ENCODE data around the gene FAM50B. TPM values are rescaled to one million over a fixed set of nuclear protein-coding genes. Genes with fewer than 3 reads are reported as not detected.

FAM50B gene
- total RNA-seq, 1 donor from 2014 or later, result 13.1 TPM

DNA sequence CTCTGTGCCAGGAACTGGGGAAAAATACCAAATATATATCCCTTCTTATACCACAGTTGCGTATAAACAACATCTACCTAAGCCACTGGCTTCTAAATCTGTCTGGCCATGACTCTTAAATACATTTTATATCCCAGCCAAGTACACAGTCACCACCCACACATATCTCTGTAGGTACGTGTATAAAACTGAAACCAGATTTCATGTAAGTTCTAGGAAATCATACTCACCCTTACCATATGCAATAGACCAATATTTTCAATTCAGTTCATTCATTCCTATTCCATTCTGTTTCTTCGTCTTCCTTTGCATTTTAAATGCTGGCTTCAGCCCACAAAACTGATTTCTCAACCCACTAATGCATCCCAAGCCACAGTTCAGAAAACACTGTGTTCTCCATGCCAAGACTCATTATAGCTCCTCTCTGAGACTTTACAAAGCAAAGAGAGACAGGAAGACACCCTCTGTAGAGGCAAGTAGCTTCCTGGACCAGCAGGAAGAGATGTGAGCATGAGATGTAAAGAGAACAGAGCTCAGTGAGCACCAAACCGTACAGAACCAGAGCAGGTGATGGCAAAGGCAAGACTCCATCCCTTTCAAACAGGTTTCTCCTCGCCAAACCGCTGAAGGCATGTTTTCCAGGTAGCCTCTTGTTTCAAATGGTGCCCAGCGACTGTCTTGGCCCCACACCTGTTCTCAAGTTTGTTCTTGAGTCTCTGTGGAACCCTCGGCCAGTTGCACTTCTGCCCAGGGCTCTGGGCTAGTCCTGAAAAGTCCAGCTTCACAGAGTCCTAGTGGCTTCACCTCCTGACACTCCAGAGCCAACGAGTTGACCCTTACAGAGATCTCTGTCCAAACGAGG, 18.7 kb downstream of the FAM50B start:
- Histone ChIP-seq H3K4me1 (no peaks in the 10 kb centered on the region), H3K27ac (no peak overlapping the region), H3K9me3 (no peaks in the 10 kb centered on the region), H3K4me3 (no peak overlapping the region), H3K36me3 (no peaks in the 10 kb centered on the region), H3K27me3 (no peaks in the 10 kb centered on the region)
- TF ChIP-seq, protein P1, sequence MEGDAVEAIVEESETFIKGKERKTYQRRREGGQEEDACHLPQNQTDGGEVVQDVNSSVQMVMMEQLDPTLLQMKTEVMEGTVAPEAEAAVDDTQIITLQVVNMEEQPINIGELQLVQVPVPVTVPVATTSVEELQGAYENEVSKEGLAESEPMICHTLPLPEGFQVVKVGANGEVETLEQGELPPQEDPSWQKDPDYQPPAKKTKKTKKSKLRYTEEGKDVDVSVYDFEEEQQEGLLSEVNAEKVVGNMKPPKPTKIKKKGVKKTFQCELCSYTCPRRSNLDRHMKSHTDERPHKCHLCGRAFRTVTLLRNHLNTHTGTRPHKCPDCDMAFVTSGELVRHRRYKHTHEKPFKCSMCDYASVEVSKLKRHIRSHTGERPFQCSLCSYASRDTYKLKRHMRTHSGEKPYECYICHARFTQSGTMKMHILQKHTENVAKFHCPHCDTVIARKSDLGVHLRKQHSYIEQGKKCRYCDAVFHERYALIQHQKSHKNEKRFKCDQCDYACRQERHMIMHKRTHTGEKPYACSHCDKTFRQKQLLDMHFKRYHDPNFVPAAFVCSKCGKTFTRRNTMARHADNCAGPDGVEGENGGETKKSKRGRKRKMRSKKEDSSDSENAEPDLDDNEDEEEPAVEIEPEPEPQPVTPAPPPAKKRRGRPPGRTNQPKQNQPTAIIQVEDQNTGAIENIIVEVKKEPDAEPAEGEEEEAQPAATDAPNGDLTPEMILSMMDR (IDR thresholded peaks at IDR 0.05), result no peak
- intact Hi-C loops (cut with DNase I), result no loop called here
- DNase-seq, result no peak
- no peak for ATAC-seq

DNA sequence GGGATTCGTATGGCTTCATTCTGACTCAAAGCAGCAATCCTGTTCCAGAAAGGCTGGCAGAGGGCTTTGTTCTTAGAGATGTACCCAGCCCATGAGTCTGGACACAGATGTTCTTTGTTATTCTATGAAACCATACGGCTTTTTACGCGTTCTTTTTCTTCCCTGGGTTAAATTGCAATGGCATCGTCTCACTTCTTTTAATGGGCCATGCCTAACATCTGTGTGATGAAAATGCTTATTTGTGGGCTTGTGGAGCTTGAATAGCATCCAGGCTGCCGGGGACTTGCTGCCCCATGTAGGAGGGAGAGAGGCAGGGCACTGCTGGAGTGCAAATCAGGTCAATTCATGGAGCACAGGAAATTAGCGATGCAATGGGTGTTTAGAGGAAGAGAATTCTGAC, 19.4 kb downstream of the FAM50B start:
- Histone ChIP-seq H3K9me3 (no peaks in the 10 kb centered on the region), H3K36me3 (no peaks in the 10 kb centered on the region), H3K4me3 (no peak overlapping the region), H3K27ac (no peak overlapping the region), H3K27me3 (no peaks in the 10 kb centered on the region), H3K4me1 (no peaks in the 10 kb centered on the region)
- TF ChIP-seq, protein P1 (IDR thresholded peaks at IDR 0.05), result no peak
- ATAC-seq, result no peak
- DNase-seq, result no peak
- intact Hi-C loops (cut with DNase I), result no loop called here

DNA sequence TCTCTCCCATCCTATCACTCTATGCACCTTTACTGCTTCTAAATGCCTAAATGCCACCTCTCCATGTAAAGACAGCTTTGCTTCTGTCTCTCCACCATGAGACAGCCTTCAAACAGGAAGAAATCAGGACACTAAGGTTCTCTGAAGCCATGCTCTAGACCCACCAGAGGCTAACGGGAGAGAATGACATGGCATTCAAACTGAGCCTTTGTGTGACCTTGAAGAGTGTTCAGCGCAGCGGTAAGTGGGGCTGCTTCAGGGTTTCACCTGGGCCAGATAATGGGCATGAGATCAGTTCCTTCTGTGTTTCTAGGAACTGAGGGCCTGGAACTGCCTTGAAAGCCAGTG, 20.1 kb downstream of the FAM50B start:
- ATAC-seq (no peak), DNase-seq (no peak)
- TF ChIP-seq, protein P1 (IDR thresholded peaks at IDR 0.05), result no peak
- Histone ChIP-seq H3K36me3 (no peaks in the 10 kb centered on the region), H3K27ac (no peak overlapping the region), H3K4me3 (no peak overlapping the region), H3K4me1 (no peaks in the 10 kb centered on the region), H3K9me3 (no peaks in the 10 kb centered on the region), H3K27me3 (no peaks in the 10 kb centered on the region)
- intact Hi-C loops (cut with DNase I), result no loop called here

DNA sequence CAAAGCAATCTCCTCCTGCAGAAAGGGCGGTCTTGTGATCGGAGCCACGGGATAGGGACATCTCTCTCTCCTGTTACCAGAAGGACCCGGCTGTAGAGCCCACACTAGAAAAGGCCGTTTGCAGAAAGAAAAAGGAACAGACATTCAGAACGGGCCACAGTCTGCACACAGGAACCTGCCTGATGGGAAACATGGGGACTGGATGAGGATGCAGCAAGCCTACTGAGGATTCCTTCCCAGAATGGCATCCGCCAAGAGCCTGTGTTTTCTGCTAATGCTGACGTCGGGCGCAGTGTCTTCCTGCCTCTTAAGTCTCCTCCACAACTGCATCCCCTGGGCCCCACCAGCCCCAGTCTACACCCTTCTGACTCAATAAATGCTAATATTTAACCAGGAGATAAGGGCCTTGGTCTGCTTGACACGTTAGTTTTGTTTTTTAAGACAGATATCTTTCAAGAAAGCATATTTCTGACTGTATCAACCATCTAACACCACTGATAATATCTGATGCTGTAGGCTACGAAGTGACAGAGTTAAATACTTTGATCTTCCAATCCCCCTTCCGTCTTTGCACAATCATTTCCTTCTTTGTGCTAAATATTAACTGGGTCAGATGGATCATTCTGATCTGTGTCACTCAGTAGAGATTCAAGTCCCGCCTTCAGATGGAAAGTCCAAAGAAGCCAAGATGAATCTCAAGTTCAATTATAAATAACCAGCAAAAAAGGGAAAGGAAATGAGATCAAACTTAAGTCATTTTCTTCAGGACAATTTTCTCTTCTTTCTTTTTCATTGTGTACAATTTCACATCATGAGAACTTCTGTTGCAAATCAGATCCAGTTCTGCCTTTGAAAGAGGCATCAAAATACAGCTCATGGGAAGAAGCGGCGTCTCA, 20.7 kb downstream of the FAM50B start:
- intact Hi-C loops (cut with DNase I), result no loop called here
- TF ChIP-seq, protein P1 (IDR thresholded peaks at IDR 0.05), result no peak
- H3K36me3 ChIP-seq, result no peaks in the 10 kb centered on the region
- DNase-seq, result no peak
- H3K4me3 ChIP-seq, result no peak overlapping the region
- no peaks in the 10 kb centered on the region for H3K4me1 ChIP-seq
- H3K27me3 ChIP-seq, result no peaks in the 10 kb centered on the region
- no peak for ATAC-seq
- no peaks in the 10 kb centered on the region for H3K9me3 ChIP-seq
- no peak overlapping the region for H3K27ac ChIP-seq

DNA sequence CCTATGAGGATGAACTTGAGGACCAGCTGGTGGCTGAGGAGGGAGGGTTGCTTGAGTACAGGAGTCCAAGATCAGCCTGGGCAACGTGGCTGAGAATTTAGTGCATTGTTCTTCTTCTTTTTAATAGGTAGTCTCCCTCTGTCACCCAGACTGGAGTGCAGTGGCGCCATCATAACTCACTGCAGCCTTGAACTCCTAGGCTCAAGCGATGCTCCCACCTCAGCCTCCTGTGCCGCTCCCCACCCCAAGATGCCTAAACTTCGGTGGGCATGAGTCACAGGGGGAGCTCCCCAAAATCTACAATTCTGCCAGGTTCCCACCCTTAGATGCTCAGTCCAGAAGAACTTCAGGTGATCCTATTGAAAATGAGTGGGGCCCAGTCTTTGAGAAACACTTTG, 21.4 kb downstream of the FAM50B start:
- no peaks in the 10 kb centered on the region for H3K36me3 ChIP-seq
- TF ChIP-seq, protein P1 (IDR thresholded peaks at IDR 0.05), result no peak
- H3K4me3 ChIP-seq, result no peak overlapping the region
- no peak for DNase-seq
- H3K27ac ChIP-seq, result no peak overlapping the region
- H3K27me3 ChIP-seq, result no peaks in the 10 kb centered on the region
- intact Hi-C loops (cut with DNase I), result no loop called here
- H3K4me1 ChIP-seq, result no peaks in the 10 kb centered on the region
- ATAC-seq, result no peak
- no peaks in the 10 kb centered on the region for H3K9me3 ChIP-seq
